HG02943 (cell line): ENCODE measurements around the gene ZNF441.
"Not testable (repeated sequence)": the region's sequence is repeated elsewhere in the genome, so short reads cannot be mapped to it uniquely, and the experiment has no call there.

Source experiments
- ATAC-seq: cut with Tn5 transposase; IDR thresholded peaks from one replicate; pipeline ENCODE4 v1.9.1; 2021; ENCODE audit warnings: mild to moderate bottlenecking, low read depth, moderate library complexity; ENCODE audit not compliant: unreplicated experiment

The ZNF441 gene

GRCh38 chr19:11766597-11767591 is at the start of gene ZNF441:
ZNF441 (plus strand) TSS chr19:11767000; CDS start chr19:11767194, 194 bp downstream.
- peak; percentile 92 for ATAC-seq

GRCh38 chr19:11721681-11722080 is 45.1 kb upstream of the ZNF441 start:
- ATAC-seq: no peak

- ATAC-seq: no peak
These were observed 44.4 kb upstream of the ZNF441 start for GRCh38 chr19:11722414-11722813.

- ATAC-seq: no peak
These were observed 37.2 kb upstream of the ZNF441 start for GRCh38 chr19:11729586-11729985.

GRCh38 chr19:11735375-11735774 is 31.4 kb upstream of the ZNF441 start:
- ATAC-seq: no peak

GRCh38 chr19:11736696-11737095 is 30.1 kb upstream of the ZNF441 start:
- ATAC-seq: no peak

- ATAC-seq: peak; percentile 39
These were observed 28.6 kb upstream of the ZNF441 start for GRCh38 chr19:11737964-11738745.

- ATAC-seq: peak; percentile 89
These were observed 27.8 kb upstream of the ZNF441 start, which contains the start of gene ZNF823 for GRCh38 chr19:11738746-11739620. ZNF823 (minus strand) TSS chr19:11738946; CDS start chr19:11738819, 127 bp downstream.

GRCh38 chr19:11745869-11746268 is 20.9 kb upstream of the ZNF441 start:
- no peak for ATAC-seq

GRCh38 chr19:11747277-11747676 is 19.5 kb upstream of the ZNF441 start:
- ATAC-seq: no peak

- ATAC-seq: no peak
These were observed 17.0 kb upstream of the ZNF441 start for GRCh38 chr19:11749751-11750150.

GRCh38 chr19:11752244-11752736 is 14.5 kb upstream of the ZNF441 start:
- no peak for ATAC-seq

- no peak for ATAC-seq
These were observed 12.1 kb upstream of the ZNF441 start for GRCh38 chr19:11754663-11755062.

- no peak for ATAC-seq
These were observed 9.8 kb upstream of the ZNF441 start for GRCh38 chr19:11756965-11757364.

- ATAC-seq: no peak
These were observed 7.0 kb upstream of the ZNF441 start for GRCh38 chr19:11759805-11760204.

- no peak for ATAC-seq
These were observed 3.7 kb upstream of the ZNF441 start for GRCh38 chr19:11763117-11763516.

- ATAC-seq: no peak
These were observed 3.2 kb upstream of the ZNF441 start for GRCh38 chr19:11763611-11764010.

- ATAC-seq: peak; percentile 40
These were observed 883 bp downstream of the ZNF441 start for GRCh38 chr19:11767633-11768133.

GRCh38 chr19:11769995-11770394 is 3.2 kb downstream of the ZNF441 start:
- ATAC-seq: no peak

GRCh38 chr19:11771520-11771919 is 4.7 kb downstream of the ZNF441 start:
- ATAC-seq: not testable (repeated sequence)
